Stimulated activated CD4-positive, alpha-beta T cell treated with anti-CD3 and anti-CD28 coated beads, Interleukin-12 subunit alpha, Interleukin-12 subunit beta, amount 100 ng/mL, for 24 hours (primary cell): ENCODE measurements around the gene FASN.
"Not testable (repeated sequence)": the region's sequence is repeated elsewhere in the genome, so short reads cannot be mapped to it uniquely, and the experiment has no call there.

ENCODE experiments used
- DNase-seq, 2 experiments: peaks; one replicate each; pipeline ENCODE4 v3.0.0-alpha.2; 2020; ENCODE audit warnings: low read depth in 2 of 2

The FASN gene

DNA sequence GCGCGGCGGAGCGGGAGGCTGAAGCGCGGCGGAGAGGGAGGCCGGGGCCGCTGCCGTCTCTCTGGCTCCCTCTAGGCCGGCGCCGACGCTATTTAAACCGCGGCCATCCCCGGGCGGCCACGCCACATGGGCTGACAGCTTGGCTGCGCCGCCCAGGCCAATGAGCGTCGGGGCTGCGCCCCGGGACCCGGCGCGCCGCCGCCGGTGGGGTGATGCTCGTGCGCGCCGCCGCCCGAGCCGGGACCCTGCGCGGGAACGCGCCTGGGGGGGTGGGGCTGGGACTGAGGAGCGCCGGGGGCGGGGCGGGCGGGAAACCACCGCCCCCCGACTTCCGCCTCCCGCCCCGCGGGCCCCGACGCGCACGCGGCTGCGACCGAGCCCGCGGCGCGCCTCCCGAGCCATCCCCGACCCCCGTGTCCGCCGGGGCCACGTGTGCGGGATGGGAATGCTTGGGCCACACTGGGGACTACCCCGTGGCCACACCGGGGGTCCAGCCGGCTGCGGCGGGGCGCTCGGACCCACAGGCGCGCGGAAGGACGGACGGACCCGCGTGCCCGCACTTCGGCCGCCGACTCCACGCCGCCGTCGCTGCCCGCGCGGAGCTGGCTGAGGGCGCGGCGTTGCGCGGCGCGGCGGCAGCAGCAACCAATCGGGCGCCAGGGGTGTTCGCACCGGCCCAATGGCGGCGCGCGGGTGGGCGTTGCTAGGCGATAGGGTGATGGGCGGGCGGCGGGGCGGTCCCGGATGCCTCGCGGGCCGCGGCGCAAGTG lies at the start of gene FASN:
Gene FASN, minus strand, starts transcription at position 68 of the 770 bp plus-strand sequence. CDS start 1,791 bp downstream, outside the sequence.
- DNase-seq = peak; percentile 86 to 94

DNA sequence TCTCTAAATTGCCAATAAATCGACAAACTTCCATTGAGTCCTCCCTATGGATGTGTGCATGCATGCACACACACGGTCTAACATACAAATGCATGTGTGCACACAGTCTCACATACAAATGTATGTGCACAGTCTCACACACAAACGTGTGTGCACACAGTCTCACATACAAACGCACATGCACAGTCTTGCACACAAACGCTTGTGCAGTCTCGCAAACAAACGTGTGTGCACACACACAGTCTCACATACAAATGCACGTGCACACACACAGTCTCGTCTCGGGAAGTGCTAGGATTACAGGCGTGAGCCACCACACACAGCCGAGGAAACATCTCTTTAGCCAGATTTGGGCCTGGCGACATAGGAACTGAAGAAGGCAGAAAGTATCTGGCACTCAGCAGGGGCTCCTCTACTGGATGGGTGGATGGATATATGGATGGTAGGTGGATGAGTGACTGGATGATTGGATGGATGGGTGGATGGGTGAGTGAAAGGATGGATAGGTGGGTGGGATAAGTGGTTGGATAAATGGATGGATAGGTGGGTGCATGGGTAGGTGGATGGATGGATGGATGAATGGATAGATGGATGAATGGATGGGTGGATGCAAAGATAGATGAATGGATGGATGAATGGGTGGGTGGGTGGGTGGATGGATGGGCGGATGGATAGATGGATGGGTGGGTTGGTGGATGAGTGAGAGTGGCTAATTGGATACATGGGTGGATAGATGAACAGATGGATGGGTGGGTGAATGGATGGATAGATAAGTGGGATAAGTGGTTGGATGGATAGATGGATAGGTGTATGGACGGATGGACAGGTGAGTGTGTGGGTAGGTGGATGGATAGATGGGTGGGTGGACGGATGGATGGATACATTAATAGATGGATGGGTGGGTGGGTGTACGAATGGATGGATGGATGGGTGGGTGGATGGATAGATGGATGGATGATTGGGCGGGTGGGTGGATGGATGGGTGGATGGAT lies 48.9 kb upstream of the FASN start:
- DNase-seq = no peak

DNA sequence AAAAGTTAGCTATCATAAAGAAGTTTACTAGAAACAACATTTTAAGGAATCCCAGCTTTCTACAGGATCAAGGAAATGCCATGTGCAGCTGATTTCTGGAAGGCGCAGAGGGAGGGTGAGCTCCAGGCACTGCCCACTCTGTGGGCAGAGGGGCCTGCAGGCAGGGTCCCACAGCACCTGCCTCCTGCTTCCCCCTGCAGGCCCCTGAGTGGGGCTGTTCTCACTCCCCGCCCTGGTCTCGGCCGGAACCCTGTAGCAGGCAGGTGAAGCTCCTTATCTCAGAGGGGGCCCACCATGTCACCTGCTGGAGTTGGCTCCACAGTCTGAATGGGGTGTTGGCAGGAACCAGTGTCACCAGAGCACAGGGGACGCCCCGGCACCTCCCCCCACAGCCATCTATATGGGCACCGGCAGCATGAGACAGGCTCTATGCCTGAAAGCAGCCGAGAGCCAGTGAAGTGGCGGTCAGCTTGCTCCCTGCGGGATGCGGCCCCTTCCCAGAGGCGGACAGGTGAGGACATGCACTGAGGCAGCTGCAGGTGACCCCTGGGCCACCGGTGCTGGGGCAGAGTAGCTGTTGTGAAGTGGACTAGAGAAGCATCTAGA lies 47.6 kb upstream of the FASN start:
- DNase-seq = no peak

DNA sequence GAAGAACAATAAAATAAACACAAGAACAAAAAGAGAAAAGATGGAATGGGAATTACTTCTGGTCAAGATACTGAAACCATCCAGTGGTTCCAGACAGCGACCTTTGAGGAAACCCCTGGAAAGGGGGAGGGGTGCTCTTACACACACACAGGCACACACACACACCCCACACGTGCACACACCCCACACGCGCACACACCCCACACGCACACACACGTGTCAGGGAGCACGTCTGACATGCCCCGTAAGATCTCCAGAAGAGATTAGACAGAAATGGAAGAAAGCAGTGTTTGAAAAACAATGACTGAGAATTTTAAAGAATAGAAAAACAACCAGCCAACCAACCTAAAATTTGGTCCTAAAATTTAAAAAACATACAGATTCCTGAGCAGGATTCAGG lies 45.3 kb upstream of the FASN start:
- no peak for DNase-seq

DNA sequence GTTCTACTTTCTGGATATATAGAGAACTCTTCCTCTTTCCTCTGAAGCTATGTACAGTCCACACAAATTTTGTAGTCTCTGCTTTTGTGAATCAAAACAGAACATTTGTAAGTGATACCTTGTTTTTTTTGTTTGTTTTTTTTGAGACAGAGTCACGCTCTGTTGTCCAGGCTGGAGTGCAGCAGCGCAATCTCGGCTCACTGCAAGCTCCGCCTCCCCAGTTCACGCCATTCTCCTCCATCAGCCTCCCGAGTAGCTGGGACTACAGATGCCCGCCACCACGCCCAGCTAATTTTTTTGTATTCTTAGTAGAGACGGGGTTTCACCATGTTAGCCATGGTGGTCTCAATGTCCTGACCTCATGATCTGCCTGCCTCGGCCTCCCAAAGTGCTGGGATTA lies 41.9 kb upstream of the FASN start:
- DNase-seq = not testable (repeated sequence)

DNA sequence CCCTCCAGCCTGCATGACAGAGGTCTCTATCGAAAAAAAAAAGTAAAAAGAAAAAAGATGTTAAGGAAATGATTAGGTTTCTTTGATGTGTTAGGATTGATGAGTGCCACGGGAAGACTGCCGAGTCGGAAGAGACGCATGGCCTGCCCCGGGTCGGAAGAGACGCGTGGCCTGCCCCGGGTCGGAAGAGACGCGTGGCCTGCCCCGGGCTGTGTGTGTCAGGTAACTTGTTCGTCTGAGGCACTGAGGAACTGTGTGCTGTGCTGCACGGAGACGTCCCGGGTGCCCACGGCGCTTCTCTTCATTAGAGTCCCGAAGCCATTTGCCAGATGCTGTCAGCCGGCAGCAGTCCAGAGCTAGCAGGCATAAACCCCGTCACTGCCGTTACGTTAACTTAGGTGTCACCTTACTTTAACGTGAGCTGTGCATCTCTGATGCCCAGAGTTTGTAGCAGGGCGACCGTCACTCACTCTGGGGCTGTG lies 40.5 kb upstream of the FASN start:
- DNase-seq = no peak

DNA sequence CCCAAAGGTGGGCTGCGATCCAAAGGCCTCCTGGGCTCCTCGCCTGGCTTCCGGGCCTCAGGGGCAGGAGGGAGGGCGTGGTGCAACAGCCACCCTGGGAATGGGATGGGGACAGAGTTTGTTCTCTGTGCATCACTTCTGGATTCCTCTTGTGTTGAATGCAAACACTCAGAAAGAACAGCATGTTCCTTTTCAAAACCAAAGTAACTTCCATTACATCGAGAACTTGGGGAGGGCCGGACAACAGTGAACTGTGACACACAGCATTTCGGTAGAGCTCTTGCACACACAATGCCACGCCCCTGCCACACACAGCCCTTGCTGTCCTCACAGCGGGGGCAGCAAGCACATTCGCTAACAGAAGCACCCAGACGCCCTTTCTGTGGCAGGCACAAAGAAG lies 36.1 kb upstream of the FASN start:
- no peak for DNase-seq

DNA sequence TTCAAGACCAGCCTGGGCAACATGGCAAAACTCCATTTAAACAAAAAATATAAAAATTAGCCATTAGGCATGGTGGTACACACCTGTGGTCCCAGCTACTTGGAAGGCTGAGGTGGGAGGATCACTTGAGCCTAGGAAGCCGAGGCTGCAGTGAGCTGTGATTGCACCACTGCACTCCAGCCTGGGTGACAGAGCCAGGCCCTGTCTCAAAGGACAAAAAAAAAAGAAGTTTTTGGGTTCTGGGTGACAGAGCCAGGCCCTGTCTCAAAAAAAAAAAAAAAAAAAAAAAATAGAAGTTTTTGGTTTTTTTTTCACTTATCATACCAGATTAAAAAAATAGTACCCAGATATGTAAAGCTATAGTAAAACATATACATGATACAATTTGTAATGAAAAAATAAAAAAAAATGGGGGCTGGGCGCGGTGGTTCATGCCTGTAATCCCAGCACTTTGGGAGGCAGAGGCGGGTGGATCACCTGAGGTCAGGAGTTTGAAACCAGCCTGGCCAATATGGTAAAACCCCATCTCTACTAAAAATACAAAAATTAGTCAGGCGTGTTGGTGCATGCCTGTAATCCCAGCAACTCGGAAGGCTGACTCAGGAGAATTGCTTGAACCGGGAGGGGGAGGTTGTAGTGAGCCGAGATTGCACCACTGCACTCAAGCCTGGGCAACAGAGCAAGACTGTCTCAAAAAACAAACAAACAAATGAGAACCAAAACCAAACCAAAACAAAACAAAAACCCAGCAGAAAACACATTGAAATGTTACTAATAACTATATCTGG lies 35.3 kb upstream of the FASN start:
- DNase-seq = not testable (repeated sequence)

DNA sequence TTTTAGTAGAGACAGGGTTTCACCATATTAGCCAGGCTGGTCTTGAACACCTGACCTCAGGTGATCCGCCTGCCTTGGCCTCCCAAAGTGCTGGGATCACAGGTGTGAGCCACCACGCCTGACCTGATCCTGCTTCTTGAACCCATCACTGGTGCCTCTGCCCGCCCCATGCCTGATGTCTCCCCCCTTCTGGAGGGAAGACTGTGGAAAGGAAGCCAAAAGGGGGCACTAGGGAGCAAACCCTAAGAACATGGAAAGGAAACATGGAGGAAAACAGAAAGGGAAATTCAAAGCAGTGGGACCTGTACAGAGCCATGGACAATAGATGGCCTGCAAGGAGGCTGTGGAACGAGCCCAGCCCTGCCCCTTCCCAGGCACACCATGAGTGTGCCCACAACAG lies 31.1 kb upstream of the FASN start:
- DNase-seq = no peak

DNA sequence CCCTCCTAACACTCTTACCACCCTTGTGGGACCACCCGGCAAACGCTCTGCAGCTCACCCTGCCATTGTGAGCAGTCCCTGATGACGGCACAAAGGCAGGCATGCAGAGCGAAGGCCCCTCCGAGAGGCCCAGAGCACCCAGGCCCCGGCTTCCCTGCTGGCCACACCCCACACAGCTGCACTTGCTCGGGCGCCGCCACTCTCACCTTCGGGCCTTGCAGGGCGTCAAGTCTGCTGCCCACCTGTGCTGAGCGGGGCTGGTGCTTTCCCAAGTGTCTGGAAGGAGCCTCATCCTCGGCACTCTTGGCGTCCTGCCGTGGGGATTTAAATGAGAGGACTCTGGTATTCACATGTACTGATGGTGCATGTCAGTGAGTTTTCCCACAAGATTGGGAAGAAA lies 30.3 kb upstream of the FASN start:
- DNase-seq = no peak

DNA sequence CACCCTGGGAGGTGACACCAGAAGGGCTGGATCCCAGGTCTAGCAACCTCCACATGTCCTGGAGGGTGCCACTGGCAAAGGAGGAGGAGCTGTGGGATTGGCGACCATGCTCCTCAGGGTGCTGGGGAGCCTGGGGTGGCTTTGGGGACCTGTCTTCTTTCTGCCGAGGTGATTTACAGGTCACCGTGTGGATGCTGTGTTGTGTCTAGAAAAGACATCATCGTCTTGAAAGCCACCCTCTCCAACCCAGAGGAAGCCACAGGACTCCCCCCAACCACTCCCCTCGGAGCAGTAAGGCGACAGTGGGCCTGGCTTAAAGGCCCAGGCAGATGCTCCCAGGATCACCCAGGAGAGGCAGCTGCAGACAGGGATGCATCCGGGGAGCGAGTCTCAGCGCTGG lies 29.7 kb upstream of the FASN start:
- no peak for DNase-seq

DNA sequence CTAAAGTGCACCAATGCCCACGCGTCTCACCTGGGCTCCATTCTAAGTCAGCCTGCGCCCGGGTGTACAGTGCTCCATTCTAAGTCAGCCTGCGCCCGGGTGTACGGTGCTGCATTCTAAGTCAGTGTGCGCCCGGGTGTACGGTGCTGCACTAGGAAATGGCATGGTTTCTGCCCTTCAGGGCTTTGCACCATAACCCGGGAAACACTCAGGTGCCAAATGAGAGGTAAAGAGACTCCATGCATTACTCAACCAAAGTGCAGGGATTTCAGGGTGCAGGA lies 29.2 kb upstream of the FASN start:
- DNase-seq = no peak

DNA sequence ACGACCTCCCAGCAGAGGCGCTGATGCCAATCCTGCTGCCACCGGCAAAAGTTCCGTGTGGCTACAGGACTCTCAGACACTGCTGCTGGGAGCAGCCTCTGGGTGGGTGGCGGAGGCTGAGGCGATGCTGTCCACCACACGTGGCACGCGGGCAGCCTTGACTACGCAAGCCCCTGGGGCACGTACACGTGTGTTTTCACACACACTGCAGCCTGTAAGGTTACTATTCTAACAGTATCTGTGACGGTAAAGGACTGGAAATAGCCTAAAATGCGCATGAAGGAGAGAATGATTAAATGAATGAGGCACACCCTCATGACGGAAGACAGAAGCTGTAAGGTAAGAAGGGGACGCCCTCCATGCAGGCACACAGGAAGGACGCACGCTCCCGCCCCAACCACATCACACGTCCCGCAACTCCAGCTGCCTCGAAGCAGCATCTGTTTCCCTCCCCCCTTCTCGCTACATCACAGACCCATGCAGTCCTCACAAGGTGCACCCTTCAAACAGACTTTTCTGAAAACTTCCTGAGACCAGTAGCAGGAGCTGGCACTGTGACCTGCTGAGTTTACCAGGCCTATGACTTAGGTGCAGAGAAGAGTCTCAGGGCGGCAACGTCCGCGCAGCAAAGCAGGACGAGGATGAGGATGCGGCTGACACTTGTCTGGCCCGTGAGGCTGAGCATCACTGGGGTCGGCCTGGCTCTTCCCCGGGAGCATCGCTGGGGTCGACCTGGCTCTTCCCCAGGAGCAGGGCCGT lies 28.7 kb upstream of the FASN start:
- DNase-seq = peak; percentile 40 to 47

DNA sequence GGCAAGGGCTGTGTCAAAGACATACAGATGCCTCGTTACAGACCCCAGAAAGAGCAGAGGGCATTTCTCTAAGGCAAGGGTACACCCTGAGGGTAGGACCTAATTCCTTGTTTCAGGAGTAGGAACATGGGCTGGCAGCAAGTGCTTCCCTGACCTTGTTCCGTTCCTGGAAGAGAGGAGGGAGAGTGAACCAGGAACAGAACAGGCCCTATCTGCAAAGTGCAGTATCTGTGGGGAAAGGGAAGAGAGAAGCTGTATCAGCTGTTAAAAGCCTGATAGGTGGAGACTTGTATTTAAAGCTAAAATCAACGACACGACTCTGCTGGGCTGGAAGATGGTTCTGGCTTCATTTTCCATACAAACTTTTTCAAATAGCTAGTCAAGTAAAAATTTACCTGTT lies 26.1 kb upstream of the FASN start:
- no peak for DNase-seq

DNA sequence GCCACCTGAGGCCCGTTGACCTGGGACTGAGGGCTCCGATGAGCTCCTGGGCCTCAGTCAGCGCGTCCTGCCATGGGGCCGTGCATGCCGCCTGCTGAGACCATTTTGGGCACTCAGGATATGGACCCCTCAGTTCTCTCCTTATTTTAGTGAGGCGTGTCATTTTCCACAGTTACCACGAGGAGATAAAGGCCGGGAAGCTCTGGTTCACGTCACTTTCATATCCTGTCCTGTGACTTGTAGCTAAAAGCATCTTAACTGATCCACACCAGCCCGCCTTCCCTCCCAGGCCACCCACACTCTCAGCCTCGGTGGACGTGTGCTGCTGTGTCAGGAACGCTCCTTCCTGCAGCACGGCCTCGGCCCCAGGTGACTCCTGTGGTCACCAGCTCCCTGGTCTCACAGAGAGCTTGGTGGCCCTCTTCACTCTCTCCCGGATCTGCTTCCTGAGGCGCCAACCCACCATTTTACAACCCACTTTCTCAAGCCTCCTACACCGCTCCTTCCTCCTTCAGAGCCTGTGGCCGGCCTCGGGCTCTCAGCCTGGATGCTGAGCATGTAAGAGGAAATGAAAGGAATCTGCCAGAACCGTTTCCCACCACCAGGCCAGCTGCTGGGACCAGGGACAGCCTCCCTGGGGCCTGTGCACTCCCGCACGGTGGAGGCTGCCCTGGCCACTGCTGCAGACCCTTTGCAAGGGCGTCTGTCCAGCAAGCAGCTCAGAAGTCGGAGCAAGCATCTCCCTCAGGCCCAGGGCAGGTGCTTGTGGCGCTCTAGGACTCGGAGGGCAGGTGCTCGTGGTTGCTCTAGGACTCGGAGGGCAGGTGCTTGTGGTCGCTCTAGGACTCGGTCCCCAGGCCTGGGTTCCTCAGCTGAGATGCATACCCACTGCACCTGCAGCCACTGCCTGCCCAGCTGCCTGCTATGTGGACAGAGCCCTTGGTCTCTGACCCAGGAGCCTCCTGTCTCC lies 23.9 kb upstream of the FASN start:
- no peak for DNase-seq

DNA sequence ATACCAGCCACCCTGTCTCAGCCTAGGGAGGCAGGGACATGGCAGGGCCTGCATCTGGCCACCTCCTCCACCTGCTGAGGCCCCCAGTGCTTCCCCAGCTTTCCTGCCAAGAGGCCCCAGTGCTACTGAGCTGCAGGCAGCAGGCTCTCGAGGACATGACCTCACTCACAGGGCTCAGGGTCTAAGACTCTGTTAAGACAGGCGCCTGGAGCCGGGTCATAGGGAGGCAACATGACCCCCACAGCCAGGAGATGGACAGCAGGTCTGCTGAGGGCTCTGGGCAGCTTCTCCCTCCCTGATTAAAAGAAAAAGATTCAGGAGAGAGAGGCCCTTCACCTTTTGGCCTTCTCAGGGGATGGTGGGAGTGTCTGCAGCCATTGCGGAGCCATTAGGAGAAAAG lies 23.2 kb upstream of the FASN start:
- no peak for DNase-seq

DNA sequence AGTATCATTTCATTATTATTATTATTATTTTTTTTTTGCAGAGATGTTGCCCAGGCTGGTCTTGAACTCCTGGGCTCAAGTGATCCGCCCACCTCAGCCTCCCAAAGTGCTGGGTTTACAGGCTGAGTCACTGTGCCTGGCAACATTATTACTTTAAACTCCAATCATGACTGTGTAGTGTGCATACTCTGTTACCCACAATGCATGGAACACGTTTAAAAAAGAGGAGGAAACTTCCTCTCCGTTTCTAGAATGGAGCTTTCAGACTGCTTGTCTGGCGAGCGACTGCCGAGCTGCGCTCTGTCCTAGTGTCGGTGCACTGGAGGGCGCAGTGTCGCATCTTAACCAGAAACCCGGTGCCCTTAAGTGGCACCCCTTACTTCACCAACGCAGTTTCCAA lies 22.1 kb upstream of the FASN start:
- DNase-seq = no peak

DNA sequence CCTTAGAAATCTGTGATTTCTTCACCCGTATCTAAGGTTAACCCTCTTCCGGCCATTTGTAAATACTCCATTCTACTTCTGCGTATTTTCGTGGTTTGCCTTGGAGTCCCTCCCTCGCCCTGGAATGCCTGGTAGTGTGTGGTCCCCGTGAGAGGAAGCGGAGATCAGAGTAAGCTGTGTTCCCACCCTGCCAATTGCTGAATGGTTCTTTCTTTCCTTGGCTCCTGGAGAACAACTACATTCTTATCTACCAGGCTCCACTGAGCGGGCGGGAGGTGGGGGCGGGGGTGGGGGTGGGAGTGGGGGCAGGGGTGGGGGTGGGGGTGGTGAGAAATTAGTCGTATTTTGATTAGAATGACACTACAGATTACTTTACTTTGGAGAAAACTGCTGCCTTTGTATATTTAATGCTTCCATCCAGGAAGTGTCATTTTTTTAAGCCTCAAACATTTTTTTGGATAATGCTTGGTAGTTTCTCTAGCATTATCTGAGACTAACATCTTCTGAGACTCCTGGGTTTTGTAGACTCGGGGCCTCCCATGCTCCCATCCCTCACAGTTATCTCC lies 20.9 kb upstream of the FASN start:
- DNase-seq = no peak

DNA sequence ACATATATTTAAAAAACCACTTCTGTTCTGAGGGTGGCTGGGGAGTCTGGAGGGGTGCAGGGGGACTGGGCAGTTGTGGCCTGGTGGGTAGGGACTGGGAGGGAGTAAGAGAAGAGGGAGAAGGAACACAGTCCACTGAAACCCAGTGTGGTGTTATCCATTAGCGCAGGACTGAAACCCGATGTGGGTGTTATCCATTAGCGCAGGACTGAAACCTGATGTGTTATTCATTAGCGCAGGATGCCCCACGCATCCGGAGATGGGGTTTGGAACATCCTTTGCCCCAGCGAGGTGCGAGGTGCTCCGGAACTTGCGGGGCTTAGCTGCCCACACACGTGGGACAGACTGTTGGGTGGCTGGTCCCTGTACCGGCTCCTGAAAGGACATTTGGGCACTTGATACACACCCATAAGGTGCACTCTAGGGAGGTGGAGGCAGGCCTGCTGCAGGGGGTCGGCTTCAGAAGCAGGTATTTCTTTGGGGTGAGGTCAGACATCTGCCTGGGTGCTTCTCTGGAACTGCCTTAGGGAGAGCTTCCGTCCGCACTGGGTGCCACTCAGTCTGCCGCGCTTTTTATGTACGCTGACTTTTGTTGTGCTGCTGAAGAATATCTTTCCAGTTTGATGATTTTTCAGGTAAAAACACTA lies 20.3 kb upstream of the FASN start:
- no peak for DNase-seq
